Activated CD8-positive, alpha-beta T cell treated with anti-CD3 and anti-CD28 coated beads for 36 hours (primary cell): ENCODE results near the gene PDS5A. TPM values are rescaled to one million over a fixed set of nuclear protein-coding genes. Genes with fewer than 3 reads are reported as not detected.
A peak's percentile ranks its signal among the peaks of the same experiment; 100 is the strongest.
"Not testable (repeated sequence)": the region's sequence is repeated elsewhere in the genome, so short reads cannot be mapped to it uniquely, and the experiment has no call there.

Source experiments
- ATAC-seq: fragments of 200-7000 bp; cut with Tn5 transposase; one replicate; pipeline ENCODE4 v1.10.0; 2021; ENCODE audit warnings: mild to moderate bottlenecking, moderate library complexity
- CTCF ChIA-PET: fragments of 350-600 bp; sonication (Branson Sonifier 250); formaldehyde crosslinking; loops from one replicate; lab custom pipeline; 2021; ENCODE audit warnings: antibody characterized with exemption; lab: Charles Lee
- POLR2A ChIA-PET: fragments of 350-600 bp; sonication (Branson Sonifier 250); formaldehyde crosslinking; loops from one replicate; lab custom pipeline; 2021; ENCODE audit warnings: antibody characterized with exemption; lab: Charles Lee
- DNase-seq: peaks from one replicate; pipeline ENCODE4 v3.0.0-alpha.2; 2020
- H3K27ac Mint-ChIP-seq: one replicate; pipeline ENCODE4 v1.8.0; 2021; ENCODE audit warnings: mild to moderate bottlenecking, mixed read lengths
- H3K27me3 Mint-ChIP-seq: one replicate; pipeline ENCODE4 v1.8.0; 2021; ENCODE audit warnings: mixed read lengths
- H3K36me3 Mint-ChIP-seq: one replicate; pipeline ENCODE4 v1.8.0; 2021; ENCODE audit warnings: low read depth, mixed read lengths
- H3K4me1 Mint-ChIP-seq: one replicate; pipeline ENCODE4 v1.8.0; 2021; ENCODE audit warnings: low read depth, mixed read lengths
- H3K4me3 Mint-ChIP-seq: one replicate; pipeline ENCODE4 v1.8.0; 2021; ENCODE audit warnings: mild to moderate bottlenecking, moderate library complexity, mixed read lengths
- H3K9me3 Mint-ChIP-seq: one replicate; pipeline ENCODE4 v1.8.0; 2021; ENCODE audit warnings: mixed read lengths
- CTCF ChIP-seq: fragments of 200-600 bp; IDR thresholded peaks from one replicate; pipeline ENCODE4 v1.8.0; 2022; ENCODE audit warnings: antibody characterized with exemption, mild to moderate bottlenecking
- intact Hi-C: fragments of 100-400 bp; cut with micrococcal nuclease; formaldehyde crosslinking; loops from one replicate; pipeline ENCODE4 v1.10.0; 2022
- total RNA-seq, 2 experiments: library from RNA; stranded (reverse); gene quantifications; one replicate each; pipeline ENCODE4 v1.2.3, GENCODE V29; 2021

PDS5A gene
- total RNA-seq, 2 experiments from 2014 or later, result 105 to 106 TPM

GRCh38 chr4:39976141-39976944, 1.4 kb downstream of the PDS5A start:
- ATAC-seq (peak; percentile 25), DNase-seq (peak; percentile 80)
- Mint-ChIP-seq H3K4me3 (peak overlapping the region; percentile 80), H3K27me3 (no peaks in the 10 kb centered on the region), H3K36me3 (peaks cover 29% of the 10 kb centered on the region), H3K27ac (peak overlapping the region; percentile 89), H3K9me3 (no peaks in the 10 kb centered on the region), H3K4me1 (peaks cover 31% of the 10 kb centered on the region)
- ChIA-PET POLR2A (interaction anchor here (0.6 to 1.0 kb wide), 3 partner anchors 24 to 341 kb away, joined by 3 read pairs; no protein-coding TSS in a partner anchor), CTCF (interaction anchor here (0.7 to 2.2 kb wide), 11 partner anchors 10 to 507 kb away, joined by 3 to 9 read pairs (median 4); partner anchors contain the start of gene SMIM14)
- intact Hi-C loops, result loop anchor here (5.0 to 10.0 kb wide), 3 partner anchors 72 to 512 kb away; partner anchors contain the start of gene UBE2K
- TF ChIP-seq CTCF, result peak; percentile 93

- H3K36me3 Mint-ChIP-seq, result peaks cover 35% of the 10 kb centered on the region
- ATAC-seq (no peak), DNase-seq (no peak)
- intact Hi-C loops, result loop anchor here (5.0 to 10.0 kb wide), 3 partner anchors 71 to 511 kb away; partner anchors contain the start of gene UBE2K
- POLR2A ChIA-PET, result interaction anchor here (1.0 kb wide), 1 partner anchor 23 kb away, joined by 3 read pairs; no protein-coding TSS in a partner anchor
- H3K27me3 Mint-ChIP-seq, result no peaks in the 10 kb centered on the region
- H3K9me3 Mint-ChIP-seq, result no peaks in the 10 kb centered on the region
- TF ChIP-seq CTCF, result no peak
- peak overlapping the region; percentile 73 for H3K27ac Mint-ChIP-seq
- peaks cover 37% of the 10 kb centered on the region for H3K4me1 Mint-ChIP-seq
- H3K4me3 Mint-ChIP-seq, result peak overlapping the region; percentile 80
- CTCF ChIA-PET, result interaction anchor here (0.7 to 2.2 kb wide), 11 partner anchors 9 to 506 kb away, joined by 3 to 9 read pairs (median 4); partner anchors contain the start of gene SMIM14
Observed at GRCh38 chr4:39975488-39976089, 2.1 kb downstream of the PDS5A start.

- Mint-ChIP-seq H3K4me1 (peaks cover 43% of the 10 kb centered on the region), H3K27ac (peak overlapping the region; percentile 40), H3K4me3 (peak overlapping the region; percentile 19), H3K36me3 (peaks cover 46% of the 10 kb centered on the region)
- intact Hi-C loops, result loop anchor here (10.0 kb wide), 2 partner anchors 68 to 508 kb away; no protein-coding TSS in a partner anchor
- POLR2A ChIA-PET, result interaction anchor here (1.1 to 1.3 kb wide), 2 partner anchors 225 to 275 kb away, joined by 3 to 5 read pairs; partner anchors contain the start of gene UBE2K
- DNase-seq, H3K27me3 Mint-ChIP-seq, ATAC-seq, CTCF ChIA-PET, H3K9me3 Mint-ChIP-seq: not testable (repeated sequence)
Observed at GRCh38 chr4:39973052-39973451, 4.7 kb downstream of the PDS5A start.

GRCh38 chr4:39970671-39971640, 6.8 kb downstream of the PDS5A start:
- ATAC-seq (no peak), DNase-seq (no peak)
- Mint-ChIP-seq H3K4me1 (peaks cover 48% of the 10 kb centered on the region), H3K27ac (peak overlapping the region; percentile 70), H3K4me3 (no peak overlapping the region), H3K36me3 (peaks cover 50% of the 10 kb centered on the region), H3K9me3 (no peaks in the 10 kb centered on the region), H3K27me3 (no peaks in the 10 kb centered on the region)
- intact Hi-C loops, result loop anchor here (10.0 kb wide), 2 partner anchors 66 to 506 kb away; no protein-coding TSS in a partner anchor
- ChIA-PET CTCF (interaction anchor here (1.5 kb wide), 1 partner anchor 78 kb away, joined by 8 read pairs; no protein-coding TSS in a partner anchor), POLR2A (interaction anchor here (1.4 to 1.9 kb wide), 2 partner anchors 10 to 34 kb away, joined by 3 to 5 read pairs; no protein-coding TSS in a partner anchor)
- no peak for TF ChIP-seq CTCF
